GM18507 (cell line): ENCODE data around the gene P2RX2.

ENCODE experiments used
- DNase-seq: peaks from one replicate; pipeline ENCODE4 v3.0.0; 2011; ENCODE audit warnings: low read depth; ENCODE audit not compliant: insufficient read length; ENCODE audit errors: extremely low spot score
- FAIRE-seq: peaks from 2 replicates; lab custom pipeline; 2011; peaks lifted over from hg19 to GRCh38; lab: Jason Lieb, UNC

The P2RX2 gene

GRCh38 chr12:132615579-132616038 lies 3.0 kb upstream of the P2RX2 start:
- no peak for FAIRE-seq
- no peak for DNase-seq

DNA sequence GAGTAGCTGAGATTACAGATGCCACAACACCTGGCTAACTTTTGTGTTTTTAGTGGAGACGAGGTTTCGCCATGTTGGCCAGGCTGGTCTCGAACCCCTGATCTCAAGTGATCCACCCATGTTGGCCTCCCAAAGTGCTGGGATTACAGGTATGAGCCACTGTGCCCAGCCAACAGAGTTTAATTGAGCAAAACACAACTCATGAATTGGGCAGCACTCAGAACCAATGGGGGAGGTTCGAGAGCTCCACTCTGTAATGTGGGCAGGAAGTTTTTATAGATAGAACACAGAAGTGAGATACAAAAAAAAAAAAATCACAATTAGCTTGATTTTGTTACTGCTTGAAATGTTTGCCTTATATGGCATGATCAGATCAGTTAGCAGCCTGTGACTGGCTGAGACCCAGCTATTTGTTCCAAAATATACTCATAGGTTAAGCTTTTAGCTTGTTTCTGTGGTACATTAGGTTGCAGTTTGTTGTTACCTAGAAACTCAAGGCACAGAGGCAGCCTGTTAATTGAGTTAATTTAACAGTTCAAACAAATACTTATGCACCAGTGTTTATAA lies 1.4 kb upstream of the P2RX2 start:
- no peak for DNase-seq
- FAIRE-seq, result no peak

- DNase-seq (no peak), FAIRE-seq (no peak)
Observed at GRCh38 chr12:132617822-132618682, 524 bp upstream of the P2RX2 start.

DNA sequence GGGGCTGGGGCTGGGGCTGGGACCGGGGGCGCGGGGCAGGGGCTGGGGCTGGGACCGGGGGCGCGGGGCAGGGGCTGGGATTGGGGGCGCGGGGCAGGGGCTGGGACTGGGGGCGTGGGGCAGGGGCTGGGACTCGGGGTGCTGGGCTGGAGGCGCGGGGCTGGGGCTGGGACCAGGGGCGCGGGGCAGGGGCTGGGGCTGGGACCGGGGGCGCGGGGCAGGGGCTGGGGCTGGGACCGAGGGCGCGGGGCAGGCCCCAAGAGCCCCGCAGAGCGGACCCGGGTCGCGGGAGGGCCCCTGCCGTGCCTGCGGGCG lies 452 bp downstream of the P2RX2 start:
- DNase-seq (no peak), FAIRE-seq (no peak)

DNA sequence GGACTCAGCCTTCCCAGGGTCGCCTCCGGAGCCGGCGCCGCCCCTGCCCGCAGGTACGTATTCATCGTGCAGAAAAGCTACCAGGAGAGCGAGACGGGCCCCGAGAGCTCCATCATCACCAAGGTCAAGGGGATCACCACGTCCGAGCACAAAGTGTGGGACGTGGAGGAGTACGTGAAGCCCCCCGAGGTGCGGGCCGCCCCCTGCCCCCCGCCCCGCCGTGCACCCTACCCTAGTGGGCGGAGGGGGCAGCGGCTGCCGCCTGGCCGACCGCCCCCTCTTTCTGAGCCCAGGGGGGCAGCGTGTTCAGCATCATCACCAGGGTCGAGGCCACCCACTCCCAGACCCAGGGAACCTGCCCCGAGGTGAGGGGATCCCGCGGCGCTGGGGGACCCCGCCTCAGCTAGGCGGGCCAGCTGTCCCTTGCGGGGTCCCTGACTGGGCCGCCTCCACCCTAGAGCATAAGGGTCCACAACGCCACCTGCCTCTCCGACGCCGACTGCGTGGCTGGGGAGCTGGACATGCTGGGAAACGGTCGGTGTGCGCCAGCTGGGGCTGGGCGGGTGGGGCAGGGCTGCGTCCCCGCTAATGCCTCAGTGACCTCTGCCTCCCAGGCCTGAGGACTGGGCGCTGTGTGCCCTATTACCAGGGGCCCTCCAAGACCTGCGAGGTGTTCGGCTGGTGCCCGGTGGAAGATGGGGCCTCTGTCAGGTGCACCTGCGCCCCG lies 973 bp downstream of the P2RX2 start:
- FAIRE-seq (no peak), DNase-seq (no peak)

- FAIRE-seq, result no peak
Observed at GRCh38 chr12:132620113-132620898, 1.7 kb downstream of the P2RX2 start.

DNA sequence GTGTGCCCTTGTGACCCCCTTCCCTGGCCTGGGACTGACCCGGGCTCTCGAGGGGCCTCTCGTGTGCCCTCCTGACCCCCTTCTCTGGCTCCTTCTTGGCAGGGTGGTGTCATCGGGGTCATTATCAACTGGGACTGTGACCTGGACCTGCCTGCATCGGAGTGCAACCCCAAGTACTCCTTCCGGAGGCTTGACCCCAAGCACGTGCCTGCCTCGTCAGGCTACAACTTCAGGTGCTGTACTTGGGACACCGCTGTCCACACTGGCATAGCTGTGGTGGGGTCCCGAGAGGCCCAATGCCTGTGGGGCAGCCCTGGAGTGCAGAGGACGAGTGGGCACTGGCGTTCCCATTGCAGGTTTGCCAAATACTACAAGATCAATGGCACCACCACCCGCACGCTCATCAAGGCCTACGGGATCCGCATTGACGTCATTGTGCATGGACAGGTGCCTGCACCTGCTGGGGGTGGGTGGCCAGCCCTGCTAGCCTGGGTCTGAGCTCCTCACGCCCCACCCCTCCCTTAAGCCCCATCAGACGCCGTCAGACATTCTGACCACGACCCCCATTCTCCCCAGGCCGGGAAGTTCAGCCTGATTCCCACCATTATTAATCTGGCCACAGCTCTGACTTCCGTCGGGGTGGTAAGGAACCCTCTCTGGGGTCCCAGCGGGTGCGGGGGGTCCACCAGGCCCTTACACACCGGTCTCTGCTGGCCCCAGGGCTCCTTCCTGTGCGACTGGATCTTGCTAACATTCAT lies 2.5 kb downstream of the P2RX2 start:
- DNase-seq (no peak), FAIRE-seq (no peak)

More at GRCh38 chr12:132620113-132620898, 1.7 kb downstream of the P2RX2 start:
- no peak for DNase-seq

DNA sequence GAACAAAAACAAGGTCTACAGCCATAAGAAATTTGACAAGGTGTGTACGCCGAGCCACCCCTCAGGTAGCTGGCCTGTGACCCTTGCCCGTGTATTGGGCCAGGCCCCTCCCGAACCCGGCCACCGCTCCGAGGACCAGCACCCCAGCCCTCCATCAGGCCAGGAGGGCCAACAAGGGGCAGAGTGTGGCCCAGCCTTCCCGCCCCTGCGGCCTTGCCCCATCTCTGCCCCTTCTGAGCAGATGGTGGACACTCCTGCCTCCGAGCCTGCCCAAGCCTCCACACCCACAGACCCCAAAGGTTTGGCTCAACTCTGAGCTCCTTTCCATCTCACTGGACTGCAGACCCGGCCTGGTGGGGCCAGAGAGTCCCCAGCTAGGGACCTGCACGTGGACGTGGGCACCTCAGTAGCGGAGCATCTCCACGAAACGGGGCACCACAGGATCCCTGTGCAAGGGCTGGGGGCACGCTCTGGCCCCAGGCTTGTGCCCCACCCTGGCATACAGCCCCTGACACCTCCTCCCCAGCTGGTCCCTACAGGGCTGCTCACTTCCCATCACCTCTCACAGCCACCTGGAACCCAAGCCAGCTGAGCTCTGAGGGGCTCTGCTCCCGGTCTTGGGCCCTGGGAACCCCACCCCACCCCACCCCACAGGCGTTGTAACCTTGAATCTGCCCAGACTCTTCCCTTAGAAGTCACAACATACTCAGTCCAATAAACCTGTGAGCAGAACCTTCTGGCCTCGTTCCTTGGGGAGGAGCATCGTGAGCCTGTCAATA lies 3.3 kb downstream of the P2RX2 start:
- FAIRE-seq (no peak), DNase-seq (no peak)

- DNase-seq (no peak), FAIRE-seq (no peak)
Observed at GRCh38 chr12:132622437-132623071, 4.0 kb downstream of the P2RX2 start.

GRCh38 chr12:132623072-132623869 lies 4.7 kb downstream of the P2RX2 start:
- no peak for FAIRE-seq
- DNase-seq, result no peak

GRCh38 chr12:132624186-132624855 lies 5.7 kb downstream of the P2RX2 start:
- no peak for FAIRE-seq
- DNase-seq, result no peak

- no peak for FAIRE-seq
- no peak for DNase-seq
Observed at GRCh38 chr12:132624910-132625630, 6.5 kb downstream of the P2RX2 start.

DNA sequence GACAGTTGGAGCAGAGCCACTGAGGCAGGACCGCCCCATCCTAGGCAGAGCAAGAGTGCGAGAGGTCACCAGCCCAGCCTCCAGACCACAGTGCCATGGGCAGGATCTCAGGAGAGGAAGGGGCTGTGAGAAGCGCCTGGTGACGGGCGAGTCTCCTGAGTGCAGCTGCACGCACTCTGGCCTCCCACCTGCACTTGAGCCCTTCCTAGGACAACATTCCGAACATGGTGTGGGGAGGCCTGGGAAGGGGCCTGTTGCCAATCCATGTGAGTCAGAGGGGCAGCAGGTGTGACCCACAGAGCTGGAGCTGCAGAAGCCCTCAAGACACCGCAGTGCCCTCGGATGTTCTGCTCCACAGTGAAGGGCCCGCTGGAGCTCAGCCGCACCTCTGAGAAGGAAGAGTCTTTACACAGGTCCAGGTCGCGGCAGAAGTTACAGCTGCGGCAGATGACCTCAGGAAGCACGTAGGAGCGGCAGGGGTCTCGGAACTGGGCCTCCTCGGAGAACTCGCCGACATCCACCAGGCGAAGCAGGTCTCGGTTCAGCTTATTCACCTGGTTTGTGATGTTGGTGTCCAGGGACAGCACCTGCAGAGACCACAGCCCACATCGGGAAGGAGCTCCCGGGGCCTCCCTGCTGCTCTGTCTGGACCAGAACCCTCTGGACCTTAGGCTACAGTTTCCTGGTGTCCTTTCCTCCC lies 7.3 kb downstream of the P2RX2 start:
- DNase-seq (no peak), FAIRE-seq (no peak)

DNA sequence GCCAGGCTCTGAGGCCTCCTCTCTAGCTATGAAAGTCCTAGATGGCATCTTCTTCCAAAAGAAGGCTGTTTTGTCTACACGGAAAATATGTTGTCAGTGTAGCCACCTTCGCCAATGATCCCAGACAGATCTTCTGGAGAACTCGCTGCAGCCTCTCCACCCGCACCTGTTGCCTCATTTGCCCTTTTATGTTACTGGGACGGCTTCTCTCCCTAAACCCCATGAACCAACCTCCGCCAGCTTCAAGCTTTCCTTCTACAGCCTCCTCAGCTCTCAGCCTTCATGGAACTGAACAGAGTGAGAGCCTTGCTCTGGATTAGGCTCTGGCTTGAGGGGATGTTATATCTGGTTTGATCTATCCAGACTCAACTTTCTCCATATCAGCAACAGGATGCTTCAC lies 10.8 kb downstream of the P2RX2 start:
- FAIRE-seq (no peak), DNase-seq (no peak)

DNA sequence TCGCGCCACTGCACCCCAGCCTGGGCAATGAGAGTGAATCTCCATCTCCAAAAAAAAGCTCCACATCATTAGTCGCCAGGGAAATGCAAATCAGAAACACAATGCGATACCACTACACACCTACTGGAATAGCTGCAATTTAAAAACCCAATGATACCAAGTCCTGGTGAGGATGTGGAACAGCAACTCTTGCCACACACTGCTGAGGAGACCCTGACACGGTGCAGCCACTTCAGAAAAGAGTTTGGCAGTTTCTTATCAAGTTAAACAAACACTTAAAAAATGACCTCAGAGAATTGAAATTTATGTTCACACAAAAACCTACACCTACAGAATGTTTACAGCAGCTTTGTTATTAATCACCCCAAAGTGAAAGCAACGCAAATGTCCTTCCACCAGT lies 12.1 kb downstream of the P2RX2 start:
- FAIRE-seq (no peak), DNase-seq (no peak)

- no peak for FAIRE-seq
- no peak for DNase-seq
Observed at GRCh38 chr12:132631666-132632065, 13.1 kb downstream of the P2RX2 start.
